MM.1S (cell line): Measurements from ENCODE around the gene RECQL5.

Experiments
- EZH2 ChIP-seq: fragments of 300-600 bp; sonication (generic); optimal IDR thresholded peaks from 2 replicates; pipeline ENCODE3; 2017; ENCODE audit warnings: low read depth, mild to moderate bottlenecking, antibody characterized with exemption, low read length, mixed read lengths
- EZH2phosphoT487 ChIP-seq: fragments of 300-600 bp; sonication (generic); IDR thresholded peaks from 2 replicates; pipeline ENCODE4 v1.6.1; 2018; ENCODE audit warnings: antibody characterized with exemption, low read length
- TF ChIP-seq, protein P1 (sequence below): fragments of 300-600 bp; sonication (generic); IDR thresholded peaks from 2 replicates; pipeline ENCODE4 v1.5.1; 2016; ENCODE audit warnings: antibody characterized with exemption, low read length, mixed read lengths

DNA sequence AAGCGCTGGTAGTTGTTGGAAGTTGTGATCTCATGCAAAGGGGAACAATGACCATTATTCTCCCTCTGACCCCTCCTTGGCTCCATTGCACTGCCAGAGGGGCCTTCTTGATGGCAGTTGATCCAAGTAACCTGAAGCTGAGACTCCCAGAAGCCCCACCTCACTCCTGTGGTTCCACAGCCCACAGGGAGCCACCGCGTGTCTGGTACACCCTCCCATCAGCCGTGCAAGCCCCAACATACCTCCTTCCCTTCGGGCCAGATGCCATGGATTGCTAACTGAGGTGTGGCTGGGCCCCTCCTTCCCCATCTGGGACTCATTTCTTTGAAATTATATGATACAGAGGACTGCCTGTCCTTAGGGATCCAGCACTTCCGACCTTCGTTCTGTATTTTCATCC lies 18.0 kb upstream of the RECQL5 start:
- TF ChIP-seq, protein P1, sequence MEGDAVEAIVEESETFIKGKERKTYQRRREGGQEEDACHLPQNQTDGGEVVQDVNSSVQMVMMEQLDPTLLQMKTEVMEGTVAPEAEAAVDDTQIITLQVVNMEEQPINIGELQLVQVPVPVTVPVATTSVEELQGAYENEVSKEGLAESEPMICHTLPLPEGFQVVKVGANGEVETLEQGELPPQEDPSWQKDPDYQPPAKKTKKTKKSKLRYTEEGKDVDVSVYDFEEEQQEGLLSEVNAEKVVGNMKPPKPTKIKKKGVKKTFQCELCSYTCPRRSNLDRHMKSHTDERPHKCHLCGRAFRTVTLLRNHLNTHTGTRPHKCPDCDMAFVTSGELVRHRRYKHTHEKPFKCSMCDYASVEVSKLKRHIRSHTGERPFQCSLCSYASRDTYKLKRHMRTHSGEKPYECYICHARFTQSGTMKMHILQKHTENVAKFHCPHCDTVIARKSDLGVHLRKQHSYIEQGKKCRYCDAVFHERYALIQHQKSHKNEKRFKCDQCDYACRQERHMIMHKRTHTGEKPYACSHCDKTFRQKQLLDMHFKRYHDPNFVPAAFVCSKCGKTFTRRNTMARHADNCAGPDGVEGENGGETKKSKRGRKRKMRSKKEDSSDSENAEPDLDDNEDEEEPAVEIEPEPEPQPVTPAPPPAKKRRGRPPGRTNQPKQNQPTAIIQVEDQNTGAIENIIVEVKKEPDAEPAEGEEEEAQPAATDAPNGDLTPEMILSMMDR: no peak
- no peak for TF ChIP-seq EZH2
- no peak for TF ChIP-seq EZH2phosphoT487
